SK-N-MC (cell line): ENCODE data around the gene GJA4.

Experiments used
- EZH2 ChIP-seq: fragments of 200-600 bp; sonication (generic); IDR thresholded peaks from one replicate; pipeline ENCODE4 v1.6.1; 2017; ENCODE audit warnings: antibody characterized with exemption
- POLR2AphosphoS5 ChIP-seq: IDR thresholded peaks from 2 replicates; pipeline ENCODE4 v1.6.1; 2012; ENCODE audit warnings: mild to moderate bottlenecking, low read depth, low read length, borderline replicate concordance

GRCh38 chr1:34816778-34817177 is 24.0 kb downstream of the GJA4 start:
- TF ChIP-seq EZH2 (no peak), POLR2AphosphoS5 (no peak)
